CD14-positive monocyte (primary cell): ENCODE measurements around the gene ULK4. TPM values are rescaled to one million over a fixed set of nuclear protein-coding genes. Genes with fewer than 3 reads are reported as not detected.

Experiments
- DNase-seq, 3 donors: peaks; one replicate each; pipeline ENCODE4 v3.0.0-alpha.2; 2011 to 2022
- H2AFZ ChIP-seq: 2 replicates; pipeline ENCODE4 v1.6.0; 2012; ENCODE audit warnings: mild to moderate bottlenecking, low read depth, low read length, inconsistent platforms; ENCODE audit not compliant: insufficient read depth, poor library complexity, severe bottlenecking
- H3K27ac ChIP-seq, 2 donors: 1 replicate in 1 of 2; 2 replicates in 1 of 2; pipeline ENCODE4 v1.5.1; 2012 to 2013; ENCODE audit warnings: low read length in 2 of 2, control low read depth in 1 of 2, inconsistent platforms in 1 of 2, low read depth in 1 of 2, mild to moderate bottlenecking in 1 of 2
- H3K27me3 ChIP-seq, 2 donors: one replicate each; pipeline versions ENCODE4 v1.6.0 to v1.6.1; 2011 to 2013; ENCODE audit warnings: low read length in 2 of 2; ENCODE audit not compliant: control insufficient read depth in 2 of 2, insufficient read depth in 2 of 2
- H3K36me3 ChIP-seq, 2 donors: replicated peaks in 1 of 2; 1 replicate in 1 of 2; 2 replicates in 1 of 2; pipeline versions ENCODE4 v1.5.1 to v1.6.1; 2012 to 2013; ENCODE audit warnings: low read length in 2 of 2, control low read depth in 1 of 2, inconsistent platforms in 1 of 2, mild to moderate bottlenecking in 1 of 2; ENCODE audit not compliant: insufficient read depth in 2 of 2, control insufficient read depth in 1 of 2
- H3K4me1 ChIP-seq, 2 donors: 1 replicate in 1 of 2; 2 replicates in 1 of 2; pipeline versions ENCODE4 v1.5.1 to v1.6.1; 2012 to 2013; ENCODE audit warnings: low read length in 2 of 2, control low read depth in 1 of 2, inconsistent platforms in 1 of 2, mild to moderate bottlenecking in 1 of 2, moderate library complexity in 1 of 2; ENCODE audit not compliant: insufficient read depth in 2 of 2, control insufficient read depth in 1 of 2
- H3K4me2 ChIP-seq: replicated peaks from 2 replicates; pipeline ENCODE3; 2012; ENCODE audit warnings: low read length, moderate library complexity, mild to moderate bottlenecking; ENCODE audit not compliant: poor library complexity, severe bottlenecking; ENCODE audit errors: extremely low read depth
- H3K4me3 ChIP-seq, 3 experiments: fragments of 200-600 bp in 1 of 3; sonication (generic) in 1 of 3; replicated peaks in 1 of 3; 1 replicate in 2 of 3; 2 replicates in 1 of 3; pipeline ENCODE4 v1.5.1; 2011 to 2013; ENCODE audit warnings: low read length in 3 of 3, mild to moderate bottlenecking in 3 of 3, control low read depth in 2 of 3, low read depth in 2 of 3, inconsistent platforms in 1 of 3, moderate library complexity in 1 of 3
- H3K79me2 ChIP-seq: 2 replicates; pipeline ENCODE4 v1.6.0; 2012; ENCODE audit warnings: mild to moderate bottlenecking, control low read depth, inconsistent platforms, low read length, moderate library complexity; ENCODE audit not compliant: insufficient read depth
- H3K9ac ChIP-seq: 2 replicates; pipeline ENCODE4 v1.6.0; 2017; ENCODE audit warnings: low read length, mild to moderate bottlenecking; ENCODE audit not compliant: insufficient read depth, poor library complexity, severe bottlenecking
- H3K9me3 ChIP-seq, 2 donors: replicated peaks in 1 of 2; 1 replicate in 1 of 2; 2 replicates in 1 of 2; pipeline versions ENCODE4 v1.5.1 to v1.6.1; 2012 to 2013; ENCODE audit warnings: low read length in 2 of 2, control low read depth in 1 of 2; ENCODE audit not compliant: control insufficient read depth in 1 of 2, insufficient read depth in 1 of 2
- H4K20me1 ChIP-seq: 2 replicates; pipeline ENCODE4 v1.6.0; 2012; ENCODE audit warnings: mild to moderate bottlenecking, low read length, control low read depth, moderate library complexity; ENCODE audit not compliant: insufficient read depth
- H3K27ac Mint-ChIP-seq, 7 donors: one replicate each; pipeline ENCODE4 v1.8.0; 2020; ENCODE audit warnings: mild to moderate bottlenecking in 7 of 7, mixed read lengths in 7 of 7, moderate library complexity in 6 of 7, inconsistent platforms in 2 of 7
- H3K27me3 Mint-ChIP-seq, 3 donors: one replicate each; pipeline ENCODE4 v1.8.0; 2021 to 2022; ENCODE audit warnings: low read depth in 3 of 3, mild to moderate bottlenecking in 3 of 3, mixed read lengths in 3 of 3, moderate library complexity in 3 of 3, inconsistent platforms in 1 of 3
- H3K36me3 Mint-ChIP-seq, 2 donors: one replicate each; pipeline ENCODE4 v1.8.0; 2020; ENCODE audit warnings: mixed read lengths in 2 of 2, inconsistent platforms in 1 of 2, mild to moderate bottlenecking in 1 of 2
- H3K4me1 Mint-ChIP-seq: one replicate; pipeline ENCODE4 v1.8.0; 2020; ENCODE audit warnings: mild to moderate bottlenecking, mixed read lengths
- H3K4me3 Mint-ChIP-seq, 2 donors: one replicate each; pipeline ENCODE4 v1.8.0; 2020; ENCODE audit warnings: mild to moderate bottlenecking in 2 of 2, mixed read lengths in 2 of 2, moderate library complexity in 1 of 2
- H3K9me3 Mint-ChIP-seq, 7 donors: one replicate each; pipeline ENCODE4 v1.8.0; 2020 to 2022; ENCODE audit warnings: mixed read lengths in 7 of 7, mild to moderate bottlenecking in 6 of 7, moderate library complexity in 6 of 7, inconsistent platforms in 2 of 7
- WGBS: methylation state at CpG from one replicate; pipeline ENCODE4 v1.1.5; 2013; ENCODE audit warnings: missing lambda C conversion rate; ENCODE audit not compliant: insufficient coverage; 5-methylcytosine and 5-hydroxymethylcytosine counted together
- intact Hi-C, 2 donors: fragments of 100-400 bp; cut with micrococcal nuclease; formaldehyde crosslinking; loops; one replicate each; pipeline versions ENCODE4 v1.15.0 to v1.15.1; 2023
- polyA plus RNA-seq, 3 donors: library from polyadenylated mRNA; depleted of rRNA in 1 of 3; unstranded in 2 of 3; stranded (reverse) in 1 of 3; fragments of 300-500 nt in 2 of 3; fragments of >200 nt in 1 of 3; fragmentation: Illumina TruSeq in 2 of 3; gene quantifications; 1 replicate in 2 of 3; 2 replicates in 1 of 3; pipeline ENCODE4 v1.2.3, GENCODE V29; 2012 to 2021
- TF ChIP-seq, protein P1 (sequence below): fragments of 200-600 bp; IDR thresholded peaks from one replicate; pipeline ENCODE4 v1.8.0; 2022; ENCODE audit warnings: antibody characterized with exemption, mild to moderate bottlenecking

The ULK4 gene
- polyA plus RNA-seq, 3 donors = 6.7 to 14.0 (median 11.8) TPM

DNA sequence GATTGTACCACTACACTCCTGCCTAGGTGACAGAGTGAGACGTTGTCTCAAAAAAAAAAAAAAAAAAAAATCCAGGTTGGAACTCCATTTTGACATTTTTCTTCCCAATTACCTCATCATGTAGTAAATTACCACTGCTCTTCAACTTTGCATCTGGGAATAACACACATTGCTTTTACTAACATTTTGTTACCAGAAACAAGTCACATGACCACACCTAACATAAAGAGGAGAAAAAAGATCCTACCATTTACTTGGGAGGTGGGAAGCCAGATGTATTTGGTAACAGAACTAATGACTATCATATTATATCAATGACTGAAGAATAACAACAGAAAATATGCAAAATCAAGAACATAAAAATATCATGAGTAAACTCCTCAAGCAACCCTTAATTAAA is 49.6 kb downstream of the ULK4 start:
- no peak overlapping the region for H3K4me3 ChIP-seq
- Mint-ChIP-seq H3K36me3 (peaks cover 22 to 37% of the 10 kb centered on the region in 2 donors), H3K27me3 (peaks cover 0 to 6% (median 4%) of the 10 kb centered on the region in 3 donors), H3K27ac (no peak overlapping the region), H3K4me3 (no peak overlapping the region), H3K4me1 (no peaks in the 10 kb centered on the region), H3K9me3 (peaks cover 0 to 2% (median 0%) of the 10 kb centered on the region in 7 donors)
- WGBS = 100% methylated on average over 1 of the region's 1 CpG
- H3K4me2 ChIP-seq = no peak overlapping the region
- H2AFZ ChIP-seq = no peak overlapping the region
- H3K9ac ChIP-seq = no peak overlapping the region
- no peak for DNase-seq
- no peaks in the 10 kb centered on the region for H4K20me1 ChIP-seq
- H3K9me3 ChIP-seq = no peaks in the 10 kb centered on the region
- intact Hi-C loops = no loop called here
- H3K27ac ChIP-seq = no peak overlapping the region
- peaks cover 10 to 24% of the 10 kb centered on the region in 2 donors for H3K36me3 ChIP-seq
- H3K79me2 ChIP-seq = no peaks in the 10 kb centered on the region
- TF ChIP-seq, protein P1, sequence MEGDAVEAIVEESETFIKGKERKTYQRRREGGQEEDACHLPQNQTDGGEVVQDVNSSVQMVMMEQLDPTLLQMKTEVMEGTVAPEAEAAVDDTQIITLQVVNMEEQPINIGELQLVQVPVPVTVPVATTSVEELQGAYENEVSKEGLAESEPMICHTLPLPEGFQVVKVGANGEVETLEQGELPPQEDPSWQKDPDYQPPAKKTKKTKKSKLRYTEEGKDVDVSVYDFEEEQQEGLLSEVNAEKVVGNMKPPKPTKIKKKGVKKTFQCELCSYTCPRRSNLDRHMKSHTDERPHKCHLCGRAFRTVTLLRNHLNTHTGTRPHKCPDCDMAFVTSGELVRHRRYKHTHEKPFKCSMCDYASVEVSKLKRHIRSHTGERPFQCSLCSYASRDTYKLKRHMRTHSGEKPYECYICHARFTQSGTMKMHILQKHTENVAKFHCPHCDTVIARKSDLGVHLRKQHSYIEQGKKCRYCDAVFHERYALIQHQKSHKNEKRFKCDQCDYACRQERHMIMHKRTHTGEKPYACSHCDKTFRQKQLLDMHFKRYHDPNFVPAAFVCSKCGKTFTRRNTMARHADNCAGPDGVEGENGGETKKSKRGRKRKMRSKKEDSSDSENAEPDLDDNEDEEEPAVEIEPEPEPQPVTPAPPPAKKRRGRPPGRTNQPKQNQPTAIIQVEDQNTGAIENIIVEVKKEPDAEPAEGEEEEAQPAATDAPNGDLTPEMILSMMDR = no peak
- no peaks in the 10 kb centered on the region for H3K27me3 ChIP-seq
- no peaks in the 10 kb centered on the region for H3K4me1 ChIP-seq

DNA sequence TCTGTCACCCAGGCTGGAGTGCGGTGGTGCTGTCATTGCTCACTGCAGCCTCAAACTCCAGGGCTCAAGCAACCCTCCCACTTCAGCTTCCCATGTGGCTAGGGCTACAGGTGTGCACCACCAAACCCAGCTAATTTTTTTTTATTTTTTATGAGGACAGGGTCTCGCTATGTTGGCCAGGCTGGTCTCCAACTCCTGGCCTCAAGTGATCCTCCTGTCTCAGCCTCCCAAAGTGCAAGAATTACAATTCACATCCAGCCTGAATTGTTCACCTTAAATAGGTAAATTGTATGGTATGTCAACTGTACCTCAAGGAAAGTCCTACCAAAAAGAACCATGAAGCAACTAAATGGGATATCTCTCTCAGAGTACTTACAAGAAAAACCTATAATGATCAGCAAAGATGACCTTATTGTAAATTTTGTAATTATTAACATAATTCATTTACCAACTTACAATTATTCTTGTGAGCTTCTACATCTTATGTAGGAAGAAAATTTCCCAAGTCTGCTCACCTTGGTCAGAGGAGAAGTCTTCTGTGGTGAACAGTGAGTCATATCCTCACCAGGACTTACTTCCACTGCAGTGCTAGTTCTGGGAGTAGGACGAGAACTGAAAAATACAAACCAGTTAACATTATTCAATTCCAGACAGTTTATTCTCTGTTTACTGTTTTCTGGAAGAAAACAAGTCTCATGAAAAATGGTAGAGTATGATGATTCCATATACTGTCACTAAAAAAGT is 54.4 kb downstream of the ULK4 start:
- Histone ChIP-seq H3K4me2 (no peak overlapping the region), H3K4me3 (no peak overlapping the region), H4K20me1 (no peaks in the 10 kb centered on the region), H3K36me3 (peaks cover 11 to 32% of the 10 kb centered on the region in 2 donors), H3K4me1 (no peaks in the 10 kb centered on the region), H3K27me3 (no peaks in the 10 kb centered on the region), H3K79me2 (no peaks in the 10 kb centered on the region), H3K9me3 (no peaks in the 10 kb centered on the region), H2AFZ (no peak overlapping the region), H3K9ac (no peak overlapping the region), H3K27ac (no peak overlapping the region)
- intact Hi-C loops = loop anchor here in 1 of 2 donors (10.0 kb wide), 1 partner anchor 537 kb away; no protein-coding TSS in a partner anchor
- H3K4me3 Mint-ChIP-seq = no peak overlapping the region
- peaks cover under 1% of the 10 kb centered on the region for H3K4me1 Mint-ChIP-seq
- H3K27ac Mint-ChIP-seq = peak overlapping the region in 1 of 7 donors; percentile 25
- peaks cover 0 to 4% (median 3%) of the 10 kb centered on the region in 3 donors for H3K27me3 Mint-ChIP-seq
- TF ChIP-seq, protein P1 = no peak
- no peak for DNase-seq
- H3K9me3 Mint-ChIP-seq = peaks cover 0 to 4% (median 0%) of the 10 kb centered on the region in 7 donors
- 100% methylated on average over 1 of the region's 3 CpGs for WGBS
- H3K36me3 Mint-ChIP-seq = peaks cover 30 to 60% of the 10 kb centered on the region in 2 donors
